Endometrial microvascular endothelial cells (primary cell): ENCODE data around the gene HOXB7. TPM values are rescaled to one million over a fixed set of nuclear protein-coding genes. Genes with fewer than 3 reads are reported as not detected.

Source experiments
- in situ Hi-C: cut with HindIII; loops from 2 replicates; pipeline ENCODE4 v1.10.0; 2017; ENCODE audit warnings: low sequenced_read_pairs, low pct_unique_long_range_greater_than_20kb; ENCODE audit errors: inconsistent ontology term
- total RNA-seq: library from RNA; depleted of rRNA; stranded (reverse); fragments of >200 nt; gene quantifications from one replicate; pipeline ENCODE4 v1.2.3, GENCODE V29; 2015; ENCODE audit errors: inconsistent ontology term

HOXB7 gene
- 28.6 TPM for total RNA-seq

- in situ Hi-C loops = no loop called here
These were observed at the start of gene HOXB7 for GRCh38 chr17:48610282-48611211. Gene HOXB7 (minus strand): TSS chr17:48611017. CDS start chr17:48610918, 99 bp downstream.

- in situ Hi-C loops = no loop called here
These were observed 45.1 kb upstream of the HOXB7 start for GRCh38 chr17:48655913-48656312.

- in situ Hi-C loops = no loop called here
These were observed 38.9 kb upstream of the HOXB7 start for GRCh38 chr17:48649741-48650140.

- in situ Hi-C loops = no loop called here
These were observed 37.1 kb upstream of the HOXB7 start for GRCh38 chr17:48647963-48648245.

GRCh38 chr17:48647103-48647962 is 36.5 kb upstream of the HOXB7 start:
- in situ Hi-C loops = no loop called here

GRCh38 chr17:48646183-48647102 is 35.6 kb upstream of the HOXB7 start:
- in situ Hi-C loops = no loop called here

- in situ Hi-C loops = no loop called here
These were observed 34.9 kb upstream of the HOXB7 start for GRCh38 chr17:48645639-48646182.

- in situ Hi-C loops = no loop called here
These were observed 34.2 kb upstream of the HOXB7 start for GRCh38 chr17:48644910-48645557.

GRCh38 chr17:48644159-48644558 is 33.3 kb upstream of the HOXB7 start:
- in situ Hi-C loops = no loop called here

- in situ Hi-C loops = no loop called here
These were observed 32.8 kb upstream of the HOXB7 start for GRCh38 chr17:48643697-48644012.

- in situ Hi-C loops = no loop called here
These were observed 32.3 kb upstream of the HOXB7 start for GRCh38 chr17:48642843-48643696.

GRCh38 chr17:48642059-48642842 is 31.4 kb upstream of the HOXB7 start:
- in situ Hi-C loops = no loop called here

GRCh38 chr17:48641541-48642058 is 30.8 kb upstream of the HOXB7 start:
- in situ Hi-C loops = no loop called here

- in situ Hi-C loops = no loop called here
These were observed 30.0 kb upstream of the HOXB7 start for GRCh38 chr17:48640858-48641180.

- in situ Hi-C loops = no loop called here
These were observed 29.4 kb upstream of the HOXB7 start for GRCh38 chr17:48639982-48640857.

- in situ Hi-C loops = no loop called here
These were observed 28.3 kb upstream of the HOXB7 start for GRCh38 chr17:48639136-48639535.
